Measurements from ENCODE around the gene NUDT17.
"Not testable (repeated sequence)": the region's sequence is repeated elsewhere in the genome, so short reads cannot be mapped to it uniquely, and the experiment has no call there.

The NUDT17 gene

DNA sequence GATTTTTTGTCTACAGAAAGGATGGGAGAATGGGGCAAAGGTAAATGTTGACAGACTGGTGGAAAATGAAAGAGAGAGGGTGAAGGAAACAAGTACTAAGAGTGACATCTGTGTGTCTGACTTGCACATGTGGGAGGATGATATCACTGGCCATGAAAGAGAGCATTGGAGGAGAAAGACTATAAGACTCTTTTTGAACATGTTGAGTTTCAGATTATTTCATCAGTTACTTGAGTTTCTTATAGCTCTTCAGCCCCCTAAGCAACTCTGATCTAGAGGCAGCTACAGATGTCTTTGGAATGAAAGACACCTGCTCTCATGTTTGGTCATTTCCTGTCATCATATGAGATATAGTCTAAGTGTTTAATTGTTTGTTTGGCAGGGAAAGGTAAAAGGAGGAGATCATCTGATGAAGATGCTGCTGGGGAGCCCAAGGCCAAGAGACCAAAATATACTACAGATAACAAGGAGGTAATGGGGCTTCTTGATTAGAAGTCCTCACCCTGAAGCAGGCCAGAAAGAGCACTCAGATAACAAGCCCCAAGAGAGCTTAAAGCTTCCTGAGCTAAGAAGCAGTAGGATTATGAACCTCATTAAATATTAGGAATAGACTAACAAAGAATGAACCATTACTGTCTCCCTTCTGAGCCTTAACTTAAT, 16.9 kb upstream of the NUDT17 start:
- H3K4me1 Mint-ChIP-seq, result peaks cover 13% of the 10 kb centered on the region
- no peak for ATAC-seq
- no peaks in the 10 kb centered on the region for H3K27me3 Mint-ChIP-seq
- H3K27ac Mint-ChIP-seq, result peak overlapping the region; percentile 1
- peaks cover 71% of the 10 kb centered on the region for H3K36me3 Mint-ChIP-seq
- no peak overlapping the region for H3K4me3 Mint-ChIP-seq
- H3K9me3 Mint-ChIP-seq, result no peaks in the 10 kb centered on the region

DNA sequence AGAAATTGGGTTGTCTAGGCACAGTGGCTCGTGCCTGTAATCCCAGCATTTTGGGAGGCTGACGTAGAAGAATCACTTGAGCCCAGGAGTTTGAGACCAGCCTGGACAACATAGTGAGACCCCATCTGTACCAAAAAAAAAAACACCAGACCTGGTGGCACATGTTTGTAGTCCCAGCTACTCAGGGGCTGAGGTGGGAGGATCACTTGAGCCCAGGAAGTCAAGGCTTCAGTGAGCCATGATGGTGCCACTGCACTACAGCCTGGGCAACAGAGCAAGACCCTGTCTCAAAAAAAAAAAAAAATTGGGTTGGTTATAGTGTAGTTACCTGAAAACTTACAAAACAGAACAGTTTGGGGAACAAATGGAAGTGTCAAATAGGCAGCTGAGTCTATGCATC, 14.6 kb upstream of the NUDT17 start:
- H3K4me1 Mint-ChIP-seq, result peaks cover 11% of the 10 kb centered on the region
- not testable (repeated sequence) for H3K27ac Mint-ChIP-seq, H3K27me3 Mint-ChIP-seq, H3K4me3 Mint-ChIP-seq, ATAC-seq, H3K9me3 Mint-ChIP-seq
- peaks cover 72% of the 10 kb centered on the region for H3K36me3 Mint-ChIP-seq

DNA sequence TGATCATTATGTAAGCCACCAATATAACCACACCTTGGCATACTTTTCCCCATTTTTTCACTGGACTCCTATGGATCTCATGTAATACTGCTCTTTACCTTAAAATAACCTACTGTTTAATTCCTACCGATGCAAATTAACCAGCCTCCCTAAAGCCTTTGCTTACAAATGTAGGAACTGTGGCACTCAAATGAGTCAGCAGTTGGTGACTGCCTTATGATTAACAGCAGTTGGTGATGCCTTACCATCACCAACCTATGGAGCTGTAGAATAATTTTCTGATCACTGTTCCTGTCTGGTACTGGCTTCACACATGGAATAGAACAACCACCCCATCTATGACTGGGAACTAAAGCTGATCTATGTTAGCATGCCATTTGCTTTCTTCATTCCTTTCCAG, 7.8 kb upstream of the NUDT17 start:
- peaks cover 47% of the 10 kb centered on the region for H3K36me3 Mint-ChIP-seq
- no peak overlapping the region for H3K27ac Mint-ChIP-seq
- ATAC-seq, result no peak
- H3K27me3 Mint-ChIP-seq, result no peaks in the 10 kb centered on the region
- H3K4me1 Mint-ChIP-seq, result no peaks in the 10 kb centered on the region
- no peak overlapping the region for H3K4me3 Mint-ChIP-seq
- H3K9me3 Mint-ChIP-seq, result no peaks in the 10 kb centered on the region

DNA sequence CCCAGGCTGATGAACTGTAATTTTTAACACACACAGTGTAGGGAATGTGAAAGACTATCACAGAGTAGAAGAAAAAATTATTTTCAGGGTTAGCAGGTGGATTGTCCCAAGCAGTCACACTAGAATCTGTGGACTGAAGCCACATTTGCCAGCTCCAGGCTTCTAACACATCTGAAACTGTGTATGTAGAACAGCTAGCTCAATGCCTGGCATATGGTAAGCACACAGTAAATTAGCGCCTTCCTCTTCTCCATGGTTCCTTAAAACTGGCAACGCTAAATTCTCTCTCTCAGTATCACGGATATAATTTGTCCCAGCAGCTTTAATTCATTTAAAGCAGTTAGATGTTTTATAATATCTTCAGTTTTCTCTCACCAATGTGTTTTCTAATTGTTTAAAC, 2.4 kb upstream of the NUDT17 start:
- Mint-ChIP-seq H3K4me3 (no peak overlapping the region), H3K4me1 (peaks cover 9% of the 10 kb centered on the region), H3K27ac (no peak overlapping the region), H3K9me3 (no peaks in the 10 kb centered on the region), H3K36me3 (peaks cover 23% of the 10 kb centered on the region), H3K27me3 (no peaks in the 10 kb centered on the region)
- ATAC-seq, result no peak

DNA sequence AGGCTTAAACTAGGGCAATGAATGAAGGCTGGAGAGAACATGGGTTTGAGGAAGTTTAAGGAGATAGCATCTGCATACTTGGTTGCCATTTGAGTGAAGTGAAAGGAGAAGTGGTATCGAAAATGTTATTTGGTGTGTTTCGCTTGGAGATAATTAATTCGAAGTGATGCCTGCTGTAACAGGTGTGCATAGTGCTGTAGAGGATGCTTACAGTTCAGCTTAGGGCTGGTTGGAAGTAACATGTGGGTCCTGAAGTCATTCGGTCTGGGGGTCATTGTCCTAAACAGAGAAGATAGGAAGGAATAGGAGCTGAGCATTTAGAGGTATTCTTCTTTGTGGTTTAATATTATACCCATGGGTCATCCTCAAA, 301 bp upstream of the NUDT17 start:
- Mint-ChIP-seq H3K4me1 (peaks cover 9% of the 10 kb centered on the region), H3K27me3 (no peaks in the 10 kb centered on the region), H3K4me3 (no peak overlapping the region), H3K36me3 (peaks cover 25% of the 10 kb centered on the region), H3K9me3 (no peaks in the 10 kb centered on the region), H3K27ac (no peak overlapping the region)
- peak; percentile 95 for ATAC-seq

DNA sequence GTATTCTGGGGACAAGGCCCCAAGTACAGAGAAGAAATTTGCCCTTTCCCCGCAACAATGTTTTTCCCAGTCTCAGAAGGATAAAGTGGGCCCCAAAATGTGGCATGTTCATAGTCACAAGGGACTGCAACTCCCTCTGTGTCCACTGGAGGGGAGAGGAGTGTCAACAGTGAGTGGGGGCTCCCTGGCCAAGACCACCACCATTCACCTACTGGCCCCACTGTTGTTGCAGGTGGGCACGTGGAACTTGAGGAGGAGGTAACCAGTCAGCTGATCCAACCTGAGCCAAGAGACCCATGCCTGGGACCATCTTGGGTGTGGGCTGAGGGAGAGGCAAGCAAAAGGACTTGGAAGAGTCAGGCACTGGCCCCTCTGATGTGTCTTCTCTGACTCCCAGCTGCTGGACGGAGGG, 777 bp downstream of the NUDT17 start:
- peaks cover 9% of the 10 kb centered on the region for H3K4me1 Mint-ChIP-seq
- H3K9me3 Mint-ChIP-seq, result no peaks in the 10 kb centered on the region
- no peak overlapping the region for H3K4me3 Mint-ChIP-seq
- H3K27me3 Mint-ChIP-seq, result no peaks in the 10 kb centered on the region
- no peak for ATAC-seq
- H3K36me3 Mint-ChIP-seq, result peaks cover 35% of the 10 kb centered on the region
- H3K27ac Mint-ChIP-seq, result no peak overlapping the region

DNA sequence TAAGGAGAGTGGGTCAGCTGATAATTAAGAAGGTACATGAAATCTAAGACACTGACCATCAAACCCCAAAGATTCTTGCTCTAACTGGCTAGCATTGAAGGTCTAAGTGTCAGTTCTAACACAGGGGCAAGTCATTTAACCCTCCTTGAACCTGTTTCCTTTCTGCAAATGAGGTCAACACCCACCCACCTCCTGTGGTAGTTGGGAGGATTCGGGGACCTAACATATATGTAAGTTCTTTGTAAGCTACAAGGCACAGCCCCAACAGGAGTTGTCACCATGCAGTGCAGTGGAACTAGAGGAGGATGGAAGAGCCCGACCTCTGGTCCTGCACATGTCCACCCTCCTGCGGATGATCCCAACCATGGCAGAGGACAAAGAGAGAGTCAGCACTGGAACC, 2.4 kb downstream of the NUDT17 start:
- Mint-ChIP-seq H3K27ac (no peak overlapping the region), H3K9me3 (no peaks in the 10 kb centered on the region), H3K27me3 (no peaks in the 10 kb centered on the region), H3K4me1 (peaks cover 9% of the 10 kb centered on the region), H3K4me3 (no peak overlapping the region), H3K36me3 (peaks cover 36% of the 10 kb centered on the region)
- ATAC-seq, result no peak

DNA sequence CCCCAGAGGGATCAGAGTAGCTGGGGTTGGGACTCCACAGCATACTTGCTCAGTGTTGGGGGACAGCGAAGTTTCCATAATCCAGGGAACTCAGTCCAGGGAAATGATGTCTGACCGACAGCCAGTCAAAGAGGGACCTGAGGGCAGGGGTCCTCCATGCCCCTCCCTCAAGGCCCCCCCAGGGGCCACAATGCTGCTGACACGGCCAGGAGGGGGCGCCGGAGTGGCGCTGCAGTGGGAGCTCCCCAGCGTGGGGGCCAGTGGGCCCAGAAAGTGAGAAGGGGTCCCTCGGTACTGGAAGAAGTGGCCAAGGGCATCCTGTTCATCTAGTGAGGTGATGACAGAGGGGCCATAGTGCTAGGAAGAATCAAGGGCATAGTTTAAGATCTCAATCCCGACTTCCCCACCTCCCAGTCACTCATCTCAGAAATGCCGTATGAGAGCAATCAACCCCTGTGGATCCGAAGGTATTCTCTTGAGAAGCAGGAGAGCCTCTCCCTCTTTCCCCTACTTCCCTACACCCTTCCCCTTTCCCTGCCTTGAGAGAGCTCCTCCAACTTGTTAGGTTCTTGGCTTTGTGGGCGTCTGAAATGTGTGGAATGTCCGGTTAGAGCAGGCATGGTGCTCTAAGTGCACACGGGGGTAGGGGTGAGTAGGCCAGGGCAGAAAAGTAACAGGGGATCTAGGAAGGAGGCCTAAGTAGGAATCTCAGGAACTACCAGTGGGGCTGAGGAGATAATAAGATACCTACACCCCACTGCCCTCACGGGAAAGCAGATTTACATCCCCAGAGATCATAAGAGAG, 4.1 kb downstream of the NUDT17 start:
- Mint-ChIP-seq H3K4me1 (peaks cover 9% of the 10 kb centered on the region), H3K27ac (no peak overlapping the region)

DNA sequence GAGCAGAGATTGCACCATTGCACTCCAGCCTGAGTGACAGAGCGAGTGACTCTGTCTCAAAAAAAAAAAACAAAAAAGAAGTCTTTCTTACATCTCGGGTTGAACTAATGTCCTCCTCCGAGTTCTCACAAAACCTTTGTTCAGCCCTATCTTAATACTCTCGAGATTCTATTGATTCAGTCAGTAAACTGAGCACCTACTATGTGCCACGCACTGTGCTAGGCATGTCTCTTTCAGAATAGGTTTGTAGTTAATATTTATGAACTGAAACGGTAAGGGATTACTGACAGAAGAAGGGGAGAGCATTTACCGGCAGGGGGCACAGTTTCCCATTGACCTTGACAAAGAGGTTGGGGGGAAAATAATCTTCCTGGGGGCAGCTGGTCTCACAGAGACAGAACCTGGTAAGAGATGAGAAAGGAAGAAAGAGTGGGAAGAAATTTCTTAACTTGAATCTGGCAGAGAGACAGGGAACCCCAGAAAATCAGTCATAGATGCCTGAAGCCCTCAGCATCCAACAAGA, 10.1 kb downstream of the NUDT17 start:
- Mint-ChIP-seq H3K9me3 (no peaks in the 10 kb centered on the region), H3K27me3 (no peaks in the 10 kb centered on the region), H3K4me3 (no peak overlapping the region), H3K4me1 (peaks cover 20% of the 10 kb centered on the region), H3K27ac (no peak overlapping the region), H3K36me3 (peaks cover 51% of the 10 kb centered on the region)
- no peak for ATAC-seq

More for the DNA sequence above, 4.1 kb downstream of the NUDT17 start:
- no peak overlapping the region for H3K4me3 Mint-ChIP-seq
- no peak for ATAC-seq
- H3K27me3 Mint-ChIP-seq, result no peaks in the 10 kb centered on the region
- H3K36me3 Mint-ChIP-seq, result peaks cover 52% of the 10 kb centered on the region
- H3K9me3 Mint-ChIP-seq, result no peaks in the 10 kb centered on the region

DNA sequence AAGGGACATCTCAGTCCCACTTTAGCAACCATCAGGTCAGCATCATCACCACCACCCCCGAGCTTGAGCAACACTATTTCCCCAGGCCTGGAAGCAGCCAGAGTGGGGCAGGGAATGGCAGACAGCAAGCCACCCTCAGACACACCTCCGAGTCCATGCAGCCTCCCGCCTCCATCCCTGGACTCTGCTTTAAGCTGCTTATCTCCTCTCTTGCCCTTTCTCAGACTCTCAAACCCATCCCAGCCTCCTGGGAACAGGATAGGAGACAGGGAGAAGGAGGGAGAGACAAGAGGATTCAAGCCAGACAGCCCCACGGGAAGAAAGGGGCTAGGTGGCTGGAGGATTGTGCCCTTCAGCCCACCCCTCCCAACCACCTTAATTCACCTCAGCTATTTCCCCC, 11.7 kb downstream of the NUDT17 start:
- H3K9me3 Mint-ChIP-seq, result no peaks in the 10 kb centered on the region
- no peak overlapping the region for H3K27ac Mint-ChIP-seq
- peaks cover 39% of the 10 kb centered on the region for H3K36me3 Mint-ChIP-seq
- no peak overlapping the region for H3K4me3 Mint-ChIP-seq
- peaks cover 20% of the 10 kb centered on the region for H3K4me1 Mint-ChIP-seq
- ATAC-seq, result no peak
- H3K27me3 Mint-ChIP-seq, result no peaks in the 10 kb centered on the region

DNA sequence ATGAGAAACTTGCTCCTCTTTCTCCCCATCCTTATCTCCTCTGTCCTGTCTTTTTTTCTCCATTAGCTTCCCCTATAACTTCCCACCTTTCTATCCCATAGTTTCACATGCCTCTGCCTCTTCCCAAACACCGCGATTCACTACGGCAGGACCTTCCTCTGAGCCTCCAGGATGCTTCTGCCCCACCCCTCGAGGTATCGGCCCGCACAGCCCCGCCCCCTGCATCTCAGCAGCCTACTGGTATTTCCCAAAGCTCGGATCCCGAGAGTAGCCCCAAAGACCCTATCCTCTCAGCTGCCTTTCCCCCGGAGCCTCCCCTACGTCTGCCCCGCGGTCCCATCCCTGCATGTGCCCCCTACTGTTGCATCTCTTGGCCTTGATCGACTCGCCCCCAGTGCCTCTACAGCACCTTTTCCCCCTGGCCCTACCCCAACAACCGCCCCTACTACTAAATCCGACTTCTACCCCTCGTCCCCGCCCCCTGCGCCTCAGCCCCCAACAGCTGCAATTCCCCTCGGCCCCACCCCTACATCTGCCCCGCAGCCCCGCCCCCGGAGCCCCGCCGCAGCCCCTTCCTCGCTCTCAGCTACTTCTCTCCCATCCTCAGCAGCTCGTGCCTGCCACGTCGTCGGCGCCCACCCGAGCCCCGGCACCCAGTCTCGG, 12.9 kb downstream of the NUDT17 start:
- H3K4me1 Mint-ChIP-seq, result peaks cover 20% of the 10 kb centered on the region
- no peaks in the 10 kb centered on the region for H3K27me3 Mint-ChIP-seq
- H3K36me3 Mint-ChIP-seq, result peaks cover 30% of the 10 kb centered on the region
- H3K4me3 Mint-ChIP-seq, result peak overlapping the region; percentile 99
- H3K9me3 Mint-ChIP-seq, result no peaks in the 10 kb centered on the region
- ATAC-seq, result peak; percentile 62
- H3K27ac Mint-ChIP-seq, result peak overlapping the region; percentile 89

DNA sequence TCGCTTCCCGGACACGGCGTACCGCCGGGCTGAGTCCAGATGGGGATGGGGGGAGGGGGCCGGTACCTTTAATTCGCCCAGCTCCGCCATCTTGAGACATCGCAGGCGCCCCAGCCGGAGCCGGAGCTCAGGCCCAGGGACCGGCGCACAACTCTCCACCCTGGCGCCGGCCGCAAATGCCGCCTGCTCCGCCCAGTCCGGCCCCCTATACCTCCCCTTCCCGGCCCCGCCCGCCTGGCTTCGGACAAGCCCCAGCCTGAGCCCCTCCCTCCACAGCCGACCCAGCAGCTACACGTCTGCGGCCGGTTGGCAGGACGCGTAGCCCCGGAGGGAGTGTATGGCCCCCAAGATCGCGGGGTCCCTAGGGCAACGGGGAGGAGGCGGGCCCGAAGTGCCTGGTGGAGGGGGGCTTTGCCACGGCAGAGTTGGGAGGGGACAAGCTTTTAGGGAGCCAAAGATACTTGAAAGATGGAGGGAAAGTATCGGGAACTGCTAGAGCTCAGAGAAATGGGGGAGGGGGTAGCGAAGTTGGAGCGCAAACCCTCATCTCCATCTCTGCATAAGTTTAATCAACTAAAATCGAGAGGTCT, 13.6 kb downstream of the NUDT17 start, which contains the start of gene PIAS3:
Gene PIAS3 (minus strand): TSS at position 181 of the 590 bp plus-strand sequence. CDS start 91 bp downstream, at position 90.
- peaks cover 24% of the 10 kb centered on the region for H3K36me3 Mint-ChIP-seq
- peaks cover 20% of the 10 kb centered on the region for H3K4me1 Mint-ChIP-seq
- peak within 1 kb of the TSS; percentile 99 for H3K4me3 Mint-ChIP-seq
- H3K27ac Mint-ChIP-seq, result peak within 1 kb of the TSS; percentile 89
- peak; percentile 97 for ATAC-seq
- H3K27me3 Mint-ChIP-seq, result peaks cover 4% of the 10 kb centered on the region
- H3K9me3 Mint-ChIP-seq, result no peaks in the 10 kb centered on the region

DNA sequence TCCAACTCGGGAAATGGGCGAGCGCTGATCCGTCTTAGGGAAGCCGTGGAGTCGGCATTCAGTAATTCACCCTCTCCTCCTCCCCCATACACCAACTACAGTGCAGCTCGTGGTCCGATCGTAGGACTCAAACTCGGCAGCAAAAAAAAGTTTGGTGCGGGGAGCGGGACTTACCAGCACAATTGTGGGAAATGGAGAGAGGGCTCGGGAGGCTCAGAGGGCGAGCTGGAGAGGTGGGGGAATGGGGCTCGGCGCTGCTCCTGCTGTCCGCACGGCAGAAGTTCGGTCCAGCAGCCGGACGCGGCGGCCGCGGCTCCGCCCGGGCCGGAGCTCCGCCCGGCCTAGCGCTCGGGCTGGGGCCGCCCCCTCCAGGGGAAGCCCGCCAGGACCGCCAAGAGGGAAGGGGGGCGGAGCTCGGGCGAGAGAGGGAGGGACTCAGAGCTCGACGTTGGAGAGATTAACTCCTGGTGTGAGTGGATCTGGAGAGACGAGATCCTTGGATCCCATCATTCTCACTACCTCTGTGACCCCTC, 14.1 kb downstream of the NUDT17 start:
- Mint-ChIP-seq H3K4me1 (peaks cover 20% of the 10 kb centered on the region), H3K4me3 (peak overlapping the region; percentile 99), H3K36me3 (peaks cover 18% of the 10 kb centered on the region), H3K9me3 (no peaks in the 10 kb centered on the region), H3K27me3 (peaks cover 10% of the 10 kb centered on the region), H3K27ac (peak overlapping the region; percentile 89)
- ATAC-seq, result peak; percentile 83

DNA sequence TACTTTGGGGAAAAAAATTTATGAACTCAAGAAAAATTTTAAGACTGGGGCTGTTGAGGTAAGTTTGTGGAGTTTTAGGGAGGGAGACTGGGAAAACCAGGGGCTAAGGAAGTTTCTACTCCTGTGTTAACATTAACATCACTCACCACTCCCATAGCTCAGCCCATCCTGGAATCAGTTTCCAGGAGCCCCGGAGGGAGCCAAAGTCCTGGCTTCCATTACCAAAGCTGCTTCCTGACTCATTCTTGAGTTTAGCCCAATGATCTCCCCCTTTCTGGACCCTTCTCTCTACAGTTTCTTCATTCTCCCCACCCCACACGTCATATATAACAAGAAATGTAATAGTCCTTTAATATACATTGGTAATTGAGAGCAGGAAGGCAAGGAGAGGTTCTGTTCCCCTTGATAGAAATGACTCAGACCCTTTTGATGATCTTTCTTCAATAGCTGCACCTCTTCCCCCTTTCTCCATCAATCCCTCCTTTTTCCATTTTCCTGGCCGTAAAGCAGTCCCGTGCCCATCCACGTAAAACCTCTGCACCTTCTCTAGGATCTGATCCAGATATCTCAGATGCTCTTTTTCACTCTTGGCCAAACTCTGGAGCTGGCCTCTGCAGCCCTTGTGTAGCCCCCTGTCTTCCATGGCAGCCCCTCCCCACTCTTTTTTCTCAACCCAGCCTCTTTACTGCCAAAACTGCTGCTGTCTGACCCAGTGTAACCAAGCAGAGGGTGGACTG, 18.0 kb downstream of the NUDT17 start:
- H3K9me3 Mint-ChIP-seq, result no peaks in the 10 kb centered on the region
- H3K27me3 Mint-ChIP-seq, result peaks cover 10% of the 10 kb centered on the region
- H3K27ac Mint-ChIP-seq, result no peak overlapping the region
- no peak overlapping the region for H3K4me3 Mint-ChIP-seq
- no peaks in the 10 kb centered on the region for H3K36me3 Mint-ChIP-seq
- peaks cover under 1% of the 10 kb centered on the region for H3K4me1 Mint-ChIP-seq
- no peak for ATAC-seq
